Omental fat pad (tissue), 4 donors: Measurements from ENCODE around the gene OGFR. TPM values are rescaled to one million over a fixed set of nuclear protein-coding genes. Genes with fewer than 3 reads are reported as not detected.

Experiments used
- ATAC-seq: fragments of 150-250 bp; one replicate; pipeline ENCODE4 v1.9.1; 2016; ENCODE audit warnings: mild to moderate bottlenecking, moderate library complexity; ENCODE audit not compliant: low FRiP score
- DNase-seq: peaks from one replicate; pipeline ENCODE4 v3.0.0-alpha.2; 2019; ENCODE audit warnings: low spot score
- total RNA-seq, 4 donors: library from RNA; depleted of rRNA; stranded (reverse); fragments of >200 nt; gene quantifications; one replicate each; pipeline ENCODE4 v1.1.0, GENCODE V29; 2016
- TF ChIP-seq, protein P1 (sequence below), 3 donors: fragments of 450-650 bp; IDR thresholded peaks; one replicate each; pipeline ENCODE4 v1.5.1; 2016 to 2017; ENCODE audit warnings: antibody characterized with exemption in 3 of 3, mild to moderate bottlenecking in 3 of 3, moderate library complexity in 2 of 3

OGFR gene
- total RNA-seq, 4 donors from 2014 or later: 34.0 to 84.2 (median 52.8) TPM

DNA sequence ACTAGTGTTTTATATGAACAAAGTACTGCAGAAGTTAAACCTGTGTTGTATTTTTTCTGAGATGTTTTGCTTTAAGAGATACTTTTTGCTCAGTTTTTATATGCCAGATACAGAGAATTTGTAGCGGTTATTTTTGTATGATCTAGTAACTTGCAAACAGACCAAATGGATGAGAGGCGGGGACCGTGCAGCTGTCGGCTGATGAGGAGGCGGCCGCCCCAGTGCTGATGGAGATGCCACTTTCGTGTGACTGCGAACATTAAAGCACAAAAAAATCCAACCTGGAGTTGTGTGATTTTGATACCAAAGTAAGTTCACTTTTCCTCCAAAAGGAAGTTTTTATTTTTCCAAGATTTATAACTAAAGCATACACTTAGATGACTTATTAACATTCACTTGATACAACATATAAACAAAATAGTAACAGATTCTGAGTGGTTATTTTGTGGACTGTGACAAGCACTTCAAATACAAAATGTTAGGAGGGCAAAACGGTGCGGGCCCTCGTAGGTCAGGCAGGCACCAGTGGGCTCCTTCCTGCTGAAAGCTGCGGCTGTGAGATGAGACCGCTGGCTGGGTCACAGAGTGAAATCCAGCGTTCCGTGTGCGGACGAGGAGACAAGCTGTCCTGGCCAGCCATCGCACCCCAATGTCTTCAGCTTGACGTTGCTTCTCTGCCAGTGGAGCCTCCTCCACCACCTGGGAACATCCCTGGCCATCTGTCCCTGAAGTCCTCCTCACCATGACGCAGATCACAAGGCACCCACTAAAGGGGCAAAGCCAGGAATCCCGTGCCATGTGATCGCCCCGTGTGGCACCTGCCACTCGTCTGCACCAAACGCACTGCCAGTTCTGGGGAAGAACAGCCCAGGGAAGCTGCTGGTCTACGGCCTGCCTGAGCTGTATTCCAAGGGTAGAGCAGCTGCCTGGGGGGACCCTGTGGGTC lies 4.0 kb upstream of the OGFR start:
- TF ChIP-seq, protein P1, sequence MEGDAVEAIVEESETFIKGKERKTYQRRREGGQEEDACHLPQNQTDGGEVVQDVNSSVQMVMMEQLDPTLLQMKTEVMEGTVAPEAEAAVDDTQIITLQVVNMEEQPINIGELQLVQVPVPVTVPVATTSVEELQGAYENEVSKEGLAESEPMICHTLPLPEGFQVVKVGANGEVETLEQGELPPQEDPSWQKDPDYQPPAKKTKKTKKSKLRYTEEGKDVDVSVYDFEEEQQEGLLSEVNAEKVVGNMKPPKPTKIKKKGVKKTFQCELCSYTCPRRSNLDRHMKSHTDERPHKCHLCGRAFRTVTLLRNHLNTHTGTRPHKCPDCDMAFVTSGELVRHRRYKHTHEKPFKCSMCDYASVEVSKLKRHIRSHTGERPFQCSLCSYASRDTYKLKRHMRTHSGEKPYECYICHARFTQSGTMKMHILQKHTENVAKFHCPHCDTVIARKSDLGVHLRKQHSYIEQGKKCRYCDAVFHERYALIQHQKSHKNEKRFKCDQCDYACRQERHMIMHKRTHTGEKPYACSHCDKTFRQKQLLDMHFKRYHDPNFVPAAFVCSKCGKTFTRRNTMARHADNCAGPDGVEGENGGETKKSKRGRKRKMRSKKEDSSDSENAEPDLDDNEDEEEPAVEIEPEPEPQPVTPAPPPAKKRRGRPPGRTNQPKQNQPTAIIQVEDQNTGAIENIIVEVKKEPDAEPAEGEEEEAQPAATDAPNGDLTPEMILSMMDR (IDR thresholded peaks at IDR 0.05): no peak
- no peak for DNase-seq
- no peak for ATAC-seq

- ATAC-seq (no peak), DNase-seq (no peak)
- TF ChIP-seq, protein P1 (IDR thresholded peaks at IDR 0.05): no peak
Measured at GRCh38 chr20:62801284-62802010, 3.2 kb upstream of the OGFR start.

DNA sequence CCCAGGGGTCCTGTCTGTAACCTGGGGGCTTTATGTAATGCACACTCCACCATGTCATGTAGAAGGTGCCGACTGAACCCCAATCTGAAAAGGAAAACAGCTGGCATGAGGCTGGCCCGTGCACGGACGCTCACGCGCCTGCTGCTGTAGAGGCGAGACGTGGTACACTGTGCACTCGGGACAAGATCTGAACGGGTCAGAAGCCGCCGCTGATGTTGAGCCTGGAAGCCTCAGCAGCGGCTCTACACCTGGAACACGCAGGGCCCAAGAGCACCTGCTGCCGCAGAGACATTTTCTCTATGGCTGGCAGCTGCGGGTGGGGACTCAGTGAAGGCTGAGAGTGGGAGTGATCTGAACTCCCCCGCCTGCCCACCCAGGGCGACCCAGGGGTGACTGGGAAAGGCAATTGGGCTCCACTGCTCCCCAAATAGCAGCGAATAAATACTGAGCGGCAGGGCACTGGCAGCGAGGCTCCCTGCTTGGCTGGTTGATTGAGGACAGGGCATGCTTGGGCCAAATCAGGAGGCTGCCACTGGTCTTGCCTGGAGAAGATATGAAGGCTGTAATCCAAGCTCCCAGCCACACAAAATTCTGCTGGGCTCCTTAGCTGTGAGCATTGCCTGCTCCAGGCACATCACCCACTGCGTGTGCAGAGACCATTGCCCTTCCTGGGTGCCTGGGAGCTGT lies 2.5 kb upstream of the OGFR start:
- DNase-seq: no peak
- ATAC-seq: no peak
- TF ChIP-seq, protein P1 (IDR thresholded peaks at IDR 0.05): no peak

DNA sequence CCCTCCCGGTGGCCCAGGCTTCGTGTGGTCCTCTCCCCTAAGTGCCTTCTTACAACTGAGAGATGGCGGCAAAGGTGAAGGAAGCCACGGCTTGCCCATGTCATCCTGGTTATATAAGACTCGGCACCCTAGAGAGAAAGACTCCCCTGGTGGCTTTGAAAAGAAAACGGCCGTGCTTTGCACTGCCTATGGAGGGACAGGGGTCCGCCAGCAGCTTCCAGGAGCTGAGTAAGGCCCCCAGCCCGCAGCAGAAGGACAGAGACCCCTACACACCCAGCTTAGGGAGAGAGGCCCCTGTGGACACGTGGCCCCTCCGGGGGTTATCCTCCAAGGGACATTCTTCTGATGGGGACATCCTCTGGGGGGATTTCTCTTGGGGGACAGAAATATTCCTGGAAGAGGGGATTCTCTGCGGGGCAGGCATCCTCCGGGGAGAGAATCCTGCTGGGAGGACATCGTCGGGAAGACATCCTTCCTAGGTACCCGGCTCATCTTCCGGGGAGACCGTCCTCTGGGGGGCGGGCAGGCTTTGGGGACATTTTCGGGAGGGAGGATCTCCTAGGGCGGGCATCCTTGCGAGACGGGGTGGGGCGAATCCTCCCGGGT lies 511 bp upstream of the OGFR start:
- TF ChIP-seq, protein P1 (IDR thresholded peaks at IDR 0.05): no peak
- DNase-seq: no peak
- ATAC-seq: no peak

DNA sequence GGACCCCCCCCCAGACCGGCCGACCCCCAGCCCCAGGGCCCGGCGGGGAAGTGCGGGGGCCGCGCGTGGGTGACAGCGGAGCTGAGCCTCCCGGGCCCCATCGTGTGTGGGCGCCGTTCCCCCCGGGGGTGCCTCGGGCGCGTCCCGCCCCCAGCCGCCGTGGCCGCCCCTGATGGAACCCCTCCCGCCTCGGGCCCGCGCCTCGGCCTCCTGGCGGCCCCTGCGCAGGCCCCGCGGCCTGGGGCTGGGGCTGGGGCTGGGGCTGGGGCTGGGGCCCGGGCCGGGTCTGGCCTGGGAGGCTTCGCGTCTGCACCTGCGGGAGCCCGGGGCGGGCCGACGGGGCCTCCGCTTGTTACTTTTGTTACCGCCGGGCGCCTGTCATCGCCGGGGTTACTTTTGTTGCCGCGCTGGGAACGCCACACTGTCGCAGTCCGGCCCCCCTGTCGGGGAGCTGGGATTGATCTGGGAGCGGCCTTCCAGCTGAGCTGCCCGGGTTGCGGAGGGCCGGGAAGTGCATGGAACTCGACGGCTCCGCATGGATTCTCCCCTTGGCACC lies 598 bp downstream of the OGFR start:
- ATAC-seq (peak; percentile 3), DNase-seq (no peak)
- TF ChIP-seq, protein P1 (IDR thresholded peaks at IDR 0.05): no peak

DNA sequence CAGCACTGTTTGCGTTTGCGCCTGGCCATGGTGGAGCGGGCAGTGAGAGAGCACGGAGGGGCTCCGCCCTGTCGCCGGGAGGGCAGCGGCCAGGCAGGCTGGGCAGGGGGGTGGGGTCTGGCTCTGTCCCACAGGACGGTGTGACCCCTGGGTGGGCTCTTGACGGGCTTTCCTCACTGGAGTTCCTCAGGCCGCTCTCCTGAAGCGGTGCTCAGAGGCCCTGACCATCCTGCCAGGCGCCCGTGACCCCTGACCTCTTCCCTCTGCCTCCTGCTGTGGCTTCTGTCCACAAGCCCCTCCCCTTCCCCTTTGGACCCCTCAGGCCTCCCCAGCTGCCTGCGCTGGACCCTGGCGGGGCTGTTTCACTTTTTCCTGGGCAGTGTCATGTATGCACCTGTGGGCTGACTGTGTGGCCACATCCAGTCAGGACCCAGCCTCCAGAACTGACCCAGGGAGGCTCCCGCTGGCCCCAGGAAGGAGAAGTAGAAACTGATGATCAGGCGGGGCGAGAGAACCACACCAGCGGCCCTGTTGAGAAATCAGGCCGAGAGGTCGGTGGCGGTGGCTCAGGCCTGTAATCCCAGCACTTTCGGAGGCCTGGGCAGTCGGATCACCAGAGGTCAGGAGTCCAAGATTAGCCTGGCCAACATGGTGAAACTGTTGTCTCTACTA lies 1.2 kb downstream of the OGFR start:
- ATAC-seq: no peak
- TF ChIP-seq, protein P1 (IDR thresholded peaks at IDR 0.05): no peak
- DNase-seq: no peak
